ENCODE results near the gene PEX14.

DNA sequence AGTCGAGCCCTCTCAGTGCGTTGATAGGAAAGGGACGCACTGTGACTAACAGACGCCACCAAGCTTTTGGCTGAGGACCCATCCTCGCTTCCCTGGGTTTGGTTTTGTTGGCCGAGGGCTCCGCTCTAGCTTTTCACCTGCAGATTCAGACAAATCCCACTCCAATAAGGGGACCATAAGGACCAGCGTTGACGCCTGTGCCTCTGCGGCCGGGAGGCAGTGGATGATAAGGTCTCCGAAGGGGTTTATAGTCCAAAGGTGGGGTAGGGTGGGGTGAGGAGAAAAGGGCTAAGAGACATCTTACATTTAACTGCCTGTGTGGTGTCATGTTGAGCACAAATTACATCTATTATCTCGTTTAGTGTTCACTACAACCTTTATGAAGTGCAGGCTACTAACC lies 760 bp downstream of the PEX14 start:
- TF ChIP-seq EZH2 (IDR thresholded peaks at IDR 0.05; ENCODE audit: borderline replicate concordance, low read length) = no peak
- TF ChIP-seq, protein P1, sequence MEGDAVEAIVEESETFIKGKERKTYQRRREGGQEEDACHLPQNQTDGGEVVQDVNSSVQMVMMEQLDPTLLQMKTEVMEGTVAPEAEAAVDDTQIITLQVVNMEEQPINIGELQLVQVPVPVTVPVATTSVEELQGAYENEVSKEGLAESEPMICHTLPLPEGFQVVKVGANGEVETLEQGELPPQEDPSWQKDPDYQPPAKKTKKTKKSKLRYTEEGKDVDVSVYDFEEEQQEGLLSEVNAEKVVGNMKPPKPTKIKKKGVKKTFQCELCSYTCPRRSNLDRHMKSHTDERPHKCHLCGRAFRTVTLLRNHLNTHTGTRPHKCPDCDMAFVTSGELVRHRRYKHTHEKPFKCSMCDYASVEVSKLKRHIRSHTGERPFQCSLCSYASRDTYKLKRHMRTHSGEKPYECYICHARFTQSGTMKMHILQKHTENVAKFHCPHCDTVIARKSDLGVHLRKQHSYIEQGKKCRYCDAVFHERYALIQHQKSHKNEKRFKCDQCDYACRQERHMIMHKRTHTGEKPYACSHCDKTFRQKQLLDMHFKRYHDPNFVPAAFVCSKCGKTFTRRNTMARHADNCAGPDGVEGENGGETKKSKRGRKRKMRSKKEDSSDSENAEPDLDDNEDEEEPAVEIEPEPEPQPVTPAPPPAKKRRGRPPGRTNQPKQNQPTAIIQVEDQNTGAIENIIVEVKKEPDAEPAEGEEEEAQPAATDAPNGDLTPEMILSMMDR (conservative IDR thresholded peaks at IDR 0.05 in 1 of 2, IDR thresholded peaks at IDR 0.05 in 1 of 2; ENCODE audit: extremely low read depth in 1 of 2, insufficient read depth in 1 of 2, low read depth in 1 of 2, low read length in 2 of 2) = no peak
